Upper lobe of right lung (tissue), 1 donor: Measurements from ENCODE around the gene DPP6. TPM values are rescaled to one million over a fixed set of nuclear protein-coding genes. Genes with fewer than 3 reads are reported as not detected.

ENCODE experiments used
- ATAC-seq: fragments of 200-7000 bp; cut with Tn5 transposase; one replicate; pipeline ENCODE4 v1.9.1; 2020; ENCODE audit warnings: mild to moderate bottlenecking, moderate library complexity
- DNase-seq: peaks from one replicate; pipeline ENCODE4 v3.0.0-alpha.2; 2020
- H3K27ac ChIP-seq: fragments of 200-600 bp; one replicate; pipeline ENCODE4 v1.8.0; 2022
- H3K27me3 ChIP-seq: fragments of 200-600 bp; one replicate; pipeline ENCODE4 v1.8.0; 2022; ENCODE audit warnings: mild to moderate bottlenecking
- H3K36me3 ChIP-seq: fragments of 200-600 bp; one replicate; pipeline ENCODE4 v1.8.0; 2022
- H3K4me1 ChIP-seq: fragments of 200-600 bp; one replicate; pipeline ENCODE4 v1.8.0; 2022
- H3K4me3 ChIP-seq: fragments of 200-600 bp; one replicate; pipeline ENCODE4 v1.8.0; 2022; ENCODE audit warnings: mild to moderate bottlenecking
- H3K9me3 ChIP-seq: fragments of 200-600 bp; one replicate; pipeline ENCODE4 v1.8.0; 2022
- CTCF ChIP-seq: fragments of 200-600 bp; IDR thresholded peaks from one replicate; pipeline ENCODE4 v1.8.0; 2022; ENCODE audit warnings: antibody characterized with exemption
- intact Hi-C: fragments of 100-400 bp; cut with DNase I; formaldehyde crosslinking; loops from one replicate; pipeline ENCODE4 v1.11.0; 2022
- total RNA-seq: library from RNA; stranded (reverse); fragmentation: NEBNext Ultra II Directional; extraction: Animal tissue kit (Norgen Biotek cat#: 25700); gene quantifications from one replicate; pipeline ENCODE4 v1.2.1, GENCODE V29; 2021
- donor health status: DM: no; HTN: yes; CAD: no; lungs with severe emphysema.

DPP6 gene
- total RNA-seq, 1 donor from 2014 or later: 1.6 TPM

GRCh38 chr7:154242709-154243108 is 190.5 kb downstream of the DPP6 start:
- no peak for TF ChIP-seq CTCF
- Histone ChIP-seq H3K27me3 (no peaks in the 10 kb centered on the region), H3K9me3 (peaks cover 11% of the 10 kb centered on the region), H3K36me3 (no peaks in the 10 kb centered on the region), H3K27ac (no peak overlapping the region), H3K4me1 (no peaks in the 10 kb centered on the region), H3K4me3 (no peak overlapping the region)
- ATAC-seq (no peak), DNase-seq (no peak)
- intact Hi-C loops: no loop called here

GRCh38 chr7:154252046-154252445 is 199.8 kb downstream of the DPP6 start:
- no peak for DNase-seq
- Histone ChIP-seq H3K4me3 (no peak overlapping the region), H3K4me1 (no peaks in the 10 kb centered on the region), H3K27ac (no peak overlapping the region), H3K9me3 (no peaks in the 10 kb centered on the region), H3K27me3 (no peaks in the 10 kb centered on the region), H3K36me3 (no peaks in the 10 kb centered on the region)
- ATAC-seq: no peak
- no peak for TF ChIP-seq CTCF
- intact Hi-C loops: no loop called here

- DNase-seq (no peak), ATAC-seq (no peak)
- Histone ChIP-seq H3K27ac (no peak overlapping the region), H3K4me1 (no peaks in the 10 kb centered on the region), H3K4me3 (no peak overlapping the region), H3K36me3 (no peaks in the 10 kb centered on the region), H3K9me3 (no peaks in the 10 kb centered on the region), H3K27me3 (no peaks in the 10 kb centered on the region)
- no peak for TF ChIP-seq CTCF
- intact Hi-C loops: no loop called here
Measured at GRCh38 chr7:154253810-154254209, 201.6 kb downstream of the DPP6 start.

GRCh38 chr7:154255324-154255723 is 203.1 kb downstream of the DPP6 start:
- ATAC-seq (no peak), DNase-seq (no peak)
- no peaks in the 10 kb centered on the region for H3K36me3 ChIP-seq
- no peaks in the 10 kb centered on the region for H3K9me3 ChIP-seq
- no peak overlapping the region for H3K4me3 ChIP-seq
- H3K27me3 ChIP-seq: no peaks in the 10 kb centered on the region
- H3K27ac ChIP-seq: no peak overlapping the region
- intact Hi-C loops: no loop called here
- no peak for TF ChIP-seq CTCF
- H3K4me1 ChIP-seq: no peaks in the 10 kb centered on the region

- no peaks in the 10 kb centered on the region for H3K27me3 ChIP-seq
- no peaks in the 10 kb centered on the region for H3K36me3 ChIP-seq
- DNase-seq (no peak), ATAC-seq (no peak)
- no peaks in the 10 kb centered on the region for H3K9me3 ChIP-seq
- intact Hi-C loops: no loop called here
- no peaks in the 10 kb centered on the region for H3K4me1 ChIP-seq
- no peak overlapping the region for H3K27ac ChIP-seq
- H3K4me3 ChIP-seq: no peak overlapping the region
- TF ChIP-seq CTCF: no peak
Measured at GRCh38 chr7:154256150-154256549, 204.0 kb downstream of the DPP6 start.

- Histone ChIP-seq H3K4me1 (no peaks in the 10 kb centered on the region), H3K27me3 (no peaks in the 10 kb centered on the region), H3K36me3 (no peaks in the 10 kb centered on the region), H3K27ac (no peak overlapping the region), H3K9me3 (no peaks in the 10 kb centered on the region), H3K4me3 (no peak overlapping the region)
- intact Hi-C loops: no loop called here
- no peak for ATAC-seq
- no peak for TF ChIP-seq CTCF
- DNase-seq: no peak
Measured at GRCh38 chr7:154259396-154259795, 207.2 kb downstream of the DPP6 start.
